Ovary (tissue), 1 donor: Measurements from ENCODE around the gene PRKCI.

Source experiments
- EP300 ChIP-seq: sonication (generic); formaldehyde crosslinking; IDR thresholded peaks from one replicate; pipeline ENCODE4 v1.6.1; 2017; ENCODE audit warnings: antibody characterized with exemption
- POLR2A ChIP-seq: fragments of 450-650 bp; IDR thresholded peaks from one replicate; pipeline ENCODE4 v1.6.1; 2017; ENCODE audit warnings: antibody characterized with exemption, mild to moderate bottlenecking, moderate library complexity

DNA sequence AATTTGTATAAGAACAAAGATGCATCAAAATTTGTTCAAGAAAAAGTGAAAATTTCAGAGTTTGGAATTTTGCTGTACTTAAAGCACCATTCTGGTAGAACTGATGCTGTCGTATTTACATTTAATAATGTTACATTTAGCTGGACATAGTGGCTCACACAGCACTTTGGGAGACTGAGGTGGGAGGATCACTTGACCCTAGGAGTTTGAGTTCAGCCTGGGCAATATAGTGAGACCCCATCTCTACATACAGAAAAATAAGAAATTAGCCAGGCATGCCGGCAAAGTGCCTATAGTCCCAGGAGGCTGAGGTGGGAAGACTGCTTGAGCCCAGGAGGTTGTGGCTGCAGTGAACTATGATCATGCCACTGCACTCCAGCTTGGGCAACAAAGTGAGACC lies 83.8 kb downstream of the PRKCI start:
- no peak for TF ChIP-seq EP300
- no peak for TF ChIP-seq POLR2A
